ENCODE results near the gene DEFB115.
"Not testable (repeated sequence)": the region's sequence is repeated elsewhere in the genome, so short reads cannot be mapped to it uniquely, and the experiment has no call there.

DEFB115 gene

GRCh38 chr20:31257364-31257763 lies at the start of gene DEFB115:
DEFB115 (plus strand) TSS chr20:31257664; CDS start chr20:31257664, 0 bp downstream.
- no peaks in the 10 kb centered on the region for H3K36me3 Mint-ChIP-seq
- no peaks in the 10 kb centered on the region for H3K27me3 Mint-ChIP-seq
- no peak within 1 kb of the TSS for H3K27ac Mint-ChIP-seq
- peaks cover 8% of the 10 kb centered on the region for H3K9me3 Mint-ChIP-seq
- H3K4me3 Mint-ChIP-seq = no peak within 1 kb of the TSS
- no peaks in the 10 kb centered on the region for H3K4me1 Mint-ChIP-seq
- DNase-seq = no peak
- CTCF ChIA-PET = no interaction called here

DNA sequence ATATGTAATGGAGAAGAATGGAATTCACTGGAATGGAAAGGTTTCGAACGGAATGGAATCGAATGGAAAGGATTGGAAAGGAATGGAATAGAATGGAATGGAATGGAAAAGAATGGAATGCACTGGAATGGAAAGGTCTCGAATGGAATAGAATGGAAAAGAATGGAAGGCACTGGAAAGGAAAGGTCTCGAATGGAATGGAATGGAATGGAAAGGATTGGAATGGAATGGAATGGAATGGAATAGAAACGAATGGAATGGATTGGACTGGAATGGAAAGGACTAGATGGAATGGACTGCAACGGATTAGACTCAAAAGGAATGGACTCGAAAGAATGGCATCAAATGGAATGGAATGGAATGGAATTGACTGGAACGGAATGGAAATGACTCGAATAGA lies 20.5 kb upstream of the DEFB115 start:
- Mint-ChIP-seq H3K36me3 (no peaks in the 10 kb centered on the region), H3K27ac (no peak overlapping the region), H3K4me1 (no peaks in the 10 kb centered on the region), H3K4me3 (no peak overlapping the region), H3K27me3 (no peaks in the 10 kb centered on the region), H3K9me3 (no peaks in the 10 kb centered on the region)
- CTCF ChIA-PET = no interaction called here
- DNase-seq = no peak

DNA sequence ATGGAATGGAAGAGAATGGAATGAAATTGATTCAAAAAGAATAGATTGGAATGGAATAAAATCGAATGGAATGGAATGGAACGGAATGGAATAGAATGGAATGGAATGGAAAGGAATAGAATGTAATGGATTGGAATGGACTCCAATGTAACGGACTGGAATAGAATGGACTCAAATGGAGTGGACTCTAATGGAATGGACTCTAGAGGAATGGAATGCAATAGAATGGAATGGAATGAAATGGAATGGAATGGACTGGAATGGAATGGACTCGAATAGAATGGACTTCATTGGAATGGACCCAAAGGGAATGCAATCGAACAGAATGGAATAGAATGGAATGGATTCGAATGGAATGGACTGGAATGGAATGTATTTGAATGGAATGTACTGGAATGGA lies 19.7 kb upstream of the DEFB115 start:
- no peak overlapping the region for H3K27ac Mint-ChIP-seq
- no peak overlapping the region for H3K4me3 Mint-ChIP-seq
- H3K27me3 Mint-ChIP-seq = no peaks in the 10 kb centered on the region
- CTCF ChIA-PET = no interaction called here
- no peaks in the 10 kb centered on the region for H3K9me3 Mint-ChIP-seq
- no peaks in the 10 kb centered on the region for H3K4me1 Mint-ChIP-seq
- no peaks in the 10 kb centered on the region for H3K36me3 Mint-ChIP-seq
- DNase-seq = no peak

- Mint-ChIP-seq H3K27ac (no peak overlapping the region), H3K4me3 (no peak overlapping the region), H3K27me3 (no peaks in the 10 kb centered on the region), H3K4me1 (no peaks in the 10 kb centered on the region), H3K9me3 (no peaks in the 10 kb centered on the region), H3K36me3 (no peaks in the 10 kb centered on the region)
- CTCF ChIA-PET = no interaction called here
- no peak for DNase-seq
Measured at GRCh38 chr20:31239139-31239538, 18.3 kb upstream of the DEFB115 start.

DNA sequence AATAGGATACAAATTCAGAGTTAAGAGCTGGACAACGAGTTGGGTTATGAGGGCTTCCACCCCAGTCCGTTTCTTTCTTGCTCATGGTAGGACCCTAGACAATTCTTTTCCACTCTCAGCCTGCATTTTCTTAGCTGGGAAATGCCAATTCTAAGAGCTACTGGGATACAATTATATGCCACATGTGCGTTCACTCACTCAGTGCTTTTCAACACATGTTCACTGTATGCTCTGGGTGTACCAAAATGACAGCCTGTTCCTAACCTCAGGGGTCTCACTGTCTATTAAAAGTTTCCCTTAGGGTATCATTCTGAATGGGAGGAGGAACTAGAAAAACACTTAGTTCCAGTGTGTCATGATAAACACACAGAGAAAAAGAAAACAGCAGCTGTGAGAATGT lies 505 bp upstream of the DEFB115 start:
- CTCF ChIA-PET = no interaction called here

GRCh38 chr20:31260326-31260932 lies 3.0 kb downstream of the DEFB115 start:
- H3K27ac Mint-ChIP-seq = no peak overlapping the region
- H3K36me3 Mint-ChIP-seq = no peaks in the 10 kb centered on the region
- CTCF ChIA-PET = interaction anchor here (0.7 to 1.4 kb wide), 3 partner anchors 52 to 1727 kb away, joined by 3 to 4 read pairs (median 3); no protein-coding TSS in a partner anchor
- no peak overlapping the region for H3K4me3 Mint-ChIP-seq
- no peaks in the 10 kb centered on the region for H3K4me1 Mint-ChIP-seq
- DNase-seq = no peak
- H3K27me3 Mint-ChIP-seq = no peaks in the 10 kb centered on the region
- peaks cover 9% of the 10 kb centered on the region for H3K9me3 Mint-ChIP-seq

More for the DNA sequence above, 505 bp upstream of the DEFB115 start:
- no peaks in the 10 kb centered on the region for H3K27me3 Mint-ChIP-seq
- H3K4me3 Mint-ChIP-seq = no peak overlapping the region
- no peaks in the 10 kb centered on the region for H3K4me1 Mint-ChIP-seq
- DNase-seq = no peak
- no peaks in the 10 kb centered on the region for H3K36me3 Mint-ChIP-seq
- H3K9me3 Mint-ChIP-seq = peaks cover 8% of the 10 kb centered on the region
- H3K27ac Mint-ChIP-seq = no peak overlapping the region

DNA sequence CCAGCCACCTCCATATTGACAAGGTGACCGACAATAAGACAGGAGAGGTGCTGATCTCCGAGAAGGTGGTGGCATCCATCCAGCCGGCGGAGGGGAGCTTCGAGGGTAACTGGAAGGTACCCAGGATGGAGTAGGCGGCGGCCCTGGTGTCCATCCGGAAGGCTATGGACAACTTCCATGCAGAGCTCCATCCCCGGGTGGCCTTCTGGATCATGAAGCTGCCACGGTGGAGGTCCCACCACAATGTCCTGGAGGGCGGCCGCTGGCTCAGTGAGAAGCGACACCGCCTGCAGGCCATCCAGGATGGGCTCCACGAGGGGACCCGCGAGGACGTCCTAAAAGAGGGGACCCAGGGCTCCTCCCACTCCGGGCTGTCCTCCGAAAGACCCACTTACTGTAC lies 17.0 kb downstream of the DEFB115 start:
- CTCF ChIA-PET = no interaction called here
- Mint-ChIP-seq H3K4me1 (no peaks in the 10 kb centered on the region), H3K9me3 (peaks cover 39% of the 10 kb centered on the region), H3K27me3 (no peaks in the 10 kb centered on the region), H3K4me3 (no peak overlapping the region), H3K27ac (no peak overlapping the region), H3K36me3 (no peaks in the 10 kb centered on the region)
- no peak for DNase-seq

DNA sequence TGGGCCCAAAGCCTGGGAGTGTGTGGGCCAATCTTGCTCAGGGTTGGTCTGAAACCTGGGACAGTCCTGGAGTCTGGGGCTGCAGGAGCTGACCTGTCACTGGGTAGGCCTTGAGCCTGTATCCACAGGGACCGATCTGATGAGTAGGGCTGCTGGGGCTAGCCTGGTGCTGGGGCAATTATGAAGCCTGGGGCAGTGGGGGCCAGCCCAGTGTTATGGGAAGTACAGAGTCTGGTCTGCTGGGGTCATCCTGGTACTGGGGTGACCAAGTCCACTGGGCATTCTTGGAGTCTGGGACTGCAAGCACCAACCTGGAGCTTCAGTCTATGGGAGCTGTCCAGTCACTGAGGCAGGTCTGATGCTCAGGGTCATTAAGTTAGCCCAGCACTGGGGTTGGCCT lies 20.7 kb downstream of the DEFB115 start:
- CTCF ChIA-PET = no interaction called here
- Mint-ChIP-seq H3K36me3 (no peaks in the 10 kb centered on the region), H3K4me3 (no peak overlapping the region), H3K9me3 (peaks cover 15% of the 10 kb centered on the region), H3K27ac (no peak overlapping the region), H3K27me3 (no peaks in the 10 kb centered on the region), H3K4me1 (no peaks in the 10 kb centered on the region)
- DNase-seq = no peak

- H3K9me3 Mint-ChIP-seq = peaks cover 22% of the 10 kb centered on the region
- H3K4me3 Mint-ChIP-seq, H3K27ac Mint-ChIP-seq, H3K27me3 Mint-ChIP-seq, CTCF ChIA-PET, H3K4me1 Mint-ChIP-seq, DNase-seq, H3K36me3 Mint-ChIP-seq: not testable (repeated sequence)
Measured at GRCh38 chr20:31284964-31285363, 27.5 kb downstream of the DEFB115 start.

DNA sequence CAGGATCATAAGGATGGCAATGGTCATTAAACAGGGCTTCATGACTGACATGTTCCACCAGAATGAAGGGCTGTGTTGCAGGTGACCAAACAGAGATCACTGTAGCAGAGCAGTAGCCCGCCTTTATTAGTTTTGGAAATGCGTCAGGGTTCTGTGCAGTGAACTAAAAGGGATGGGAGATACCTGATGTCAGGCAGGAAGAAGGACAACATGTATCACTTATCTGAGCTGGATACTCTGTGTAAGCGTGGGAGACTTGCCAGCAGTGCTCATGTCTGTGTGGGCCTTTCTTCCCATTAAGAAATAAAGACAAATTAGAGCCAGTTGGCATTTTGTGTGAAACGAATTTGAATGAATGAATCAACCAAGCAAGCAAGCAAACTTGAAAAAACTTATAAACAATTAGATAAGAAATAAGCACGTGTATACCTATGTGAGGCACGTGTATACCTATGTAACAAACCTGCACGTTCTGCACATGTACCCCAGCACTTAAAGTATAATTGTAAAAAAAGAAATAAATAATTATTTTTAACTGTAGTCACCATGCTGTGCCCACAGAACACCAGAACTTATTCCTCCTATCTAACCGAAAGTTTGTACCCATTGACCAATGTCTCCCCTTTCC lies 51.2 kb downstream of the DEFB115 start, which contains the start of gene DEFB116:
Gene DEFB116, minus strand, starts transcription at position 51 of the 628 bp plus-strand sequence. Its CDS starts 0 bp downstream, at position 51.
- CTCF ChIA-PET = no interaction called here
- H3K9me3 Mint-ChIP-seq = no peaks in the 10 kb centered on the region
- H3K36me3 Mint-ChIP-seq = no peaks in the 10 kb centered on the region
- no peak for DNase-seq
- H3K4me1 Mint-ChIP-seq = no peaks in the 10 kb centered on the region
- no peak within 1 kb of the TSS for H3K4me3 Mint-ChIP-seq
- no peaks in the 10 kb centered on the region for H3K27me3 Mint-ChIP-seq
- H3K27ac Mint-ChIP-seq = no peak within 1 kb of the TSS

All from activated naive CD4-positive, alpha-beta T cell treated with anti-CD3 and anti-CD28 coated beads, Interleukin-2, amount 10 ng/mL, durations not matched to agents 7 days and 5 days (primary cell).